Hepatocyte (in vitro differentiated cells): ENCODE measurements around the gene IL6. TPM values are rescaled to one million over a fixed set of nuclear protein-coding genes. Genes with fewer than 3 reads are reported as not detected.
"Not testable (repeated sequence)": the region's sequence is repeated elsewhere in the genome, so short reads cannot be mapped to it uniquely, and the experiment has no call there.

ENCODE experiments used
- DNase-seq: peaks from one replicate; pipeline ENCODE4 v3.0.0-alpha.2; 2016; ENCODE audit warnings: low spot score
- H2AFZ ChIP-seq: fragments of 200-600 bp; sonication (generic); 2 replicates; pipeline ENCODE4 v1.6.0; 2016; ENCODE audit warnings: antibody characterized with exemption, mild to moderate bottlenecking
- H3K27ac ChIP-seq: fragments of 200-600 bp; sonication (generic); 2 replicates; pipeline ENCODE4 v1.5.1; 2016; ENCODE audit warnings: mild to moderate bottlenecking
- H3K27me3 ChIP-seq: fragments of 200-600 bp; sonication (generic); 2 replicates; pipeline ENCODE4 v1.6.1; 2016
- H3K36me3 ChIP-seq: fragments of 200-600 bp; sonication (generic); replicated peaks from 2 replicates; pipeline ENCODE4 v1.5.1; 2016; ENCODE audit warnings: low read depth; ENCODE audit not compliant: insufficient read depth
- H3K4me1 ChIP-seq: fragments of 200-600 bp; sonication (generic); 2 replicates; pipeline ENCODE4 v1.5.1; 2016; ENCODE audit warnings: mild to moderate bottlenecking, moderate library complexity; ENCODE audit not compliant: insufficient read depth
- H3K4me2 ChIP-seq: fragments of 200-600 bp; sonication (generic); 2 replicates; pipeline ENCODE4 v1.6.0; 2016
- H3K4me3 ChIP-seq: fragments of 200-600 bp; sonication (generic); 2 replicates; pipeline ENCODE4 v1.5.1; 2016; ENCODE audit warnings: mild to moderate bottlenecking
- H3K79me2 ChIP-seq: fragments of 200-600 bp; sonication (generic); 2 replicates; pipeline ENCODE4 v1.6.0; 2017; ENCODE audit warnings: mild to moderate bottlenecking
- H3K9me2 ChIP-seq: fragments of 200-600 bp; sonication (generic); replicated peaks from 2 replicates; pipeline ENCODE4 v1.6.0; 2017; ENCODE audit warnings: mild to moderate bottlenecking; ENCODE audit not compliant: insufficient read depth
- H3K9me3 ChIP-seq: fragments of 200-600 bp; sonication (generic); 2 replicates; pipeline ENCODE4 v1.5.1; 2016; ENCODE audit warnings: low read depth, mild to moderate bottlenecking
- H4K20me1 ChIP-seq: fragments of 200-600 bp; sonication (generic); 2 replicates; pipeline ENCODE4 v1.6.0; 2016; ENCODE audit warnings: mild to moderate bottlenecking; ENCODE audit not compliant: insufficient read depth, poor library complexity, severe bottlenecking
- EZH2 ChIP-seq: fragments of 200-600 bp; sonication (generic); IDR thresholded peaks from 2 replicates; pipeline ENCODE4 v1.6.1; 2016; ENCODE audit warnings: antibody characterized with exemption, mild to moderate bottlenecking, borderline replicate concordance
- EZH2phosphoT487 ChIP-seq: fragments of 200-600 bp; sonication (generic); IDR thresholded peaks from one replicate; pipeline ENCODE4 v1.6.1; 2018; ENCODE audit warnings: antibody characterized with exemption, mild to moderate bottlenecking, low read depth, moderate library complexity; ENCODE audit not compliant: unreplicated experiment, severe bottlenecking
- WGBS: methylation state at CpG from one replicate; pipeline ENCODE4 v1.1.6; 2016; ENCODE audit warnings: low lambda C conversion rate; ENCODE audit errors: missing lambda C conversion rate; 5-methylcytosine and 5-hydroxymethylcytosine counted together
- polyA plus RNA-seq: library from polyadenylated mRNA; unstranded; fragments of >200 nt; fragmentation: Nextera tagmentation; extraction: Ambion mirVana; gene quantifications from 2 replicates; pipeline ENCODE4 v1.2.1, GENCODE V29; 2016
- total RNA-seq: library from RNA; depleted of rRNA; stranded (reverse); fragments of >200 nt; gene quantifications from 2 replicates; pipeline ENCODE4 v1.2.3, GENCODE V29; 2014
- TF ChIP-seq, protein P1 (sequence below): fragments of 200-600 bp; sonication (generic); IDR thresholded peaks from 2 replicates; pipeline ENCODE4 v1.5.1; 2016; ENCODE audit warnings: antibody characterized with exemption, mild to moderate bottlenecking; ENCODE audit not compliant: poor library complexity

The IL6 gene
- total and polyA plus RNA-seq, 2 experiments from 2014 or later, result 3.4 to 4.3 TPM

DNA sequence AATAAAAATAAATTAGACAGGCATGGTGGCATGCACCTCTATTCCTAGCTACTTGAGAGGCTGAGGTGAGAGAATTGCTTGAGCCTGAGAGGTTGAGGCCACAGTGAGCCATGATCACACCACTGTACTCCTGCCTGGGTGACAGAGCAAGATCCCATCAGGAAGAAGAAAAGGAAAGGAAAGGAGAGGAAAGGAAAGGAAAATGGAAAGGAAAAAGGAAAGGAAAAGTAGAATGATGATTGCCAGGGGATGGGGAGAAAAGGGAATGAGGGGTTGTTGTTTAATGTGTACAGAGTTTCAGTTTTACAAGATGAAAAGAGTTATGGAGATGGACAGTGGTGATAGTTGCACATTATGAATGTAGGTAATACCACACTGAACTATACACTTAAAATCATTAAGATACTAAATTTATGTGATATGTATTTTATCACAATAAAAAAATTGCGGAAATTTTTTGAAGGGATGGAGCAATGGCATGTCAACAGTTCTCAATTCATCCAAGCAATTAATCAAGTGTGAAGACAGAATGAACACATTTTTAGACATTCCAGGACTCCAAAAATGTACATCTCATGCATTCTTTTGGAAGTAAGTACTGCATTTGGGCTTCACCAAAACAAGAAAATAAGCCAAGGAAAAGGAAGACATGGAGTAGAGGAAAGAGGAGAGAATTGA lies 44.3 kb downstream of the IL6 start:
- Histone ChIP-seq H3K27me3 (no peaks in the 10 kb centered on the region), H3K4me3 (no peak overlapping the region), H4K20me1 (no peaks in the 10 kb centered on the region), H2AFZ (no peak overlapping the region), H3K79me2 (no peaks in the 10 kb centered on the region), H3K9me2 (no peaks in the 10 kb centered on the region), H3K9me3 (no peaks in the 10 kb centered on the region), H3K4me2 (no peak overlapping the region), H3K4me1 (no peaks in the 10 kb centered on the region), H3K36me3 (no peaks in the 10 kb centered on the region), H3K27ac (no peak overlapping the region)
- 94% methylated on average over 1 of the region's 1 CpG for WGBS
- no peak for DNase-seq
- TF ChIP-seq, protein P1, sequence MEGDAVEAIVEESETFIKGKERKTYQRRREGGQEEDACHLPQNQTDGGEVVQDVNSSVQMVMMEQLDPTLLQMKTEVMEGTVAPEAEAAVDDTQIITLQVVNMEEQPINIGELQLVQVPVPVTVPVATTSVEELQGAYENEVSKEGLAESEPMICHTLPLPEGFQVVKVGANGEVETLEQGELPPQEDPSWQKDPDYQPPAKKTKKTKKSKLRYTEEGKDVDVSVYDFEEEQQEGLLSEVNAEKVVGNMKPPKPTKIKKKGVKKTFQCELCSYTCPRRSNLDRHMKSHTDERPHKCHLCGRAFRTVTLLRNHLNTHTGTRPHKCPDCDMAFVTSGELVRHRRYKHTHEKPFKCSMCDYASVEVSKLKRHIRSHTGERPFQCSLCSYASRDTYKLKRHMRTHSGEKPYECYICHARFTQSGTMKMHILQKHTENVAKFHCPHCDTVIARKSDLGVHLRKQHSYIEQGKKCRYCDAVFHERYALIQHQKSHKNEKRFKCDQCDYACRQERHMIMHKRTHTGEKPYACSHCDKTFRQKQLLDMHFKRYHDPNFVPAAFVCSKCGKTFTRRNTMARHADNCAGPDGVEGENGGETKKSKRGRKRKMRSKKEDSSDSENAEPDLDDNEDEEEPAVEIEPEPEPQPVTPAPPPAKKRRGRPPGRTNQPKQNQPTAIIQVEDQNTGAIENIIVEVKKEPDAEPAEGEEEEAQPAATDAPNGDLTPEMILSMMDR, result no peak
- TF ChIP-seq EZH2 (no peak), EZH2phosphoT487 (no peak)

DNA sequence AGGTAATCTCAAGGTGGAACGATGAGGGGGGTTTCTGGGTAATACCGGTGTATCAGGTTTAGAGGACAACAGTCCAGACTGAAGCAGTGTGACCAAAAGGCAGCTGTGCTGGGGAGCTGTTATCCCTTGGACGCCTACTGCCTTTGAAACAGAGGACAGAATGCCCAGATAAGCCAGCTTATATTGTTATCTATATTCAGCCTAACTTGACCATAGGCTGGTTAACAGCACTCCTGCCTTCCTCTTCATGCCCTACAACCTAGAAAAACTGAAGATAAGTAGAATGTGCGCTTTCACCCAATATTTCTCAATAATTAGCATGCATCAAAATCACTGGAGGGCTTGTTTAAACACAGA lies 44.9 kb downstream of the IL6 start:
- Histone ChIP-seq H3K36me3 (no peaks in the 10 kb centered on the region), H2AFZ (no peak overlapping the region), H3K4me3 (no peak overlapping the region), H3K27me3 (no peaks in the 10 kb centered on the region), H3K4me2 (no peak overlapping the region), H3K9me2 (no peaks in the 10 kb centered on the region), H4K20me1 (no peaks in the 10 kb centered on the region), H3K79me2 (no peaks in the 10 kb centered on the region), H3K4me1 (no peaks in the 10 kb centered on the region), H3K9me3 (no peaks in the 10 kb centered on the region), H3K27ac (no peak overlapping the region)
- 76% methylated on average over 4 of the region's 4 CpGs for WGBS
- TF ChIP-seq EZH2 (no peak), EZH2phosphoT487 (no peak)
- TF ChIP-seq, protein P1, result no peak
- DNase-seq, result no peak

DNA sequence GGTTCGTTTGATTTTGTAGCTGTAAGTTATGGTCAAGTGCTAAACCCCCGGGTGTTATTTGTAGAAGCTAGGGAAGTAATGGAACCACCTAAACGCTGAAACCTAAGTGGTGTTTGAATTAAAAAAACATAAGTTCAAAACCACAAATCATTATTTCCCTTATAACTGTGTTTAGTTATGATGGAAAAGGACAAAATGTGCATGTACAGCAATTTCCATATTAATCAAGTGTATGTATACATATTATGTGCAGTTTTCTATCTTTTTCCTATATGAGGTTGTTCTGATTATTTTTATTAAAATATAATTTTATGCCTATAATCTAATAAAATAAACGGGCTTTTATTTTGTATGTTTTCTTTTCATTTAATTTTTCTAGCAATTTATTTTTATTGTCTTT lies 45.9 kb downstream of the IL6 start:
- Histone ChIP-seq H2AFZ (no peak overlapping the region), H4K20me1 (no peaks in the 10 kb centered on the region), H3K27ac (no peak overlapping the region), H3K4me2 (no peak overlapping the region), H3K9me3 (no peaks in the 10 kb centered on the region), H3K27me3 (no peaks in the 10 kb centered on the region), H3K79me2 (no peaks in the 10 kb centered on the region), H3K4me3 (no peak overlapping the region), H3K4me1 (no peaks in the 10 kb centered on the region), H3K9me2 (no peaks in the 10 kb centered on the region), H3K36me3 (no peaks in the 10 kb centered on the region)
- TF ChIP-seq EZH2, result no peak
- 76% methylated on average over 4 of the region's 4 CpGs for WGBS
- no peak for DNase-seq

DNA sequence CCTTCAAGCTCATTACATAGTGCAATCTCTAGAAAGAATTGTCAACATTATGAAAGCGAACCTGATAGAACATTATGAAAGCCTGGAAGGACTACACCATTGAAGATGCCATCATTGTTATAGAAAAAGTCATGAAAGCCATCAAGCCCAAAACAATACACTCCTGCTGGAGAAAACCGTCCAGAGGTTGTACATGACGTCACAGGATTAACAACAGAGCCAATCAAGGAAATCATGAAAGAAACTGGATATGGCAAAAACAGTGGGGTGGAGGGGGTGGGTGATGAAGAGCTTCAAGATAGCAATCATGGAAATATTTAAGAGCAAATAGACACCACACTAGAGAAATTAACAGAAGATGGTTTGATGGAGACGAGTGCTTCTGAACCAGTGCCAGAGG lies 50.0 kb downstream of the IL6 start:
- H3K79me2 ChIP-seq, result no peaks in the 10 kb centered on the region
- no peak overlapping the region for H3K4me2 ChIP-seq
- TF ChIP-seq, protein P1, result no peak
- no peak for TF ChIP-seq EZH2
- TF ChIP-seq EZH2phosphoT487, result no peak
- H3K36me3 ChIP-seq, result no peaks in the 10 kb centered on the region
- DNase-seq, result no peak
- no peaks in the 10 kb centered on the region for H3K9me2 ChIP-seq
- no peaks in the 10 kb centered on the region for H3K4me1 ChIP-seq
- H2AFZ ChIP-seq, result no peak overlapping the region
- H3K4me3 ChIP-seq, result no peak overlapping the region
- H4K20me1 ChIP-seq, result no peaks in the 10 kb centered on the region
- H3K27me3 ChIP-seq, result no peaks in the 10 kb centered on the region
- no peak overlapping the region for H3K27ac ChIP-seq
- no peaks in the 10 kb centered on the region for H3K9me3 ChIP-seq
- 77% methylated on average over 4 of the region's 4 CpGs for WGBS

DNA sequence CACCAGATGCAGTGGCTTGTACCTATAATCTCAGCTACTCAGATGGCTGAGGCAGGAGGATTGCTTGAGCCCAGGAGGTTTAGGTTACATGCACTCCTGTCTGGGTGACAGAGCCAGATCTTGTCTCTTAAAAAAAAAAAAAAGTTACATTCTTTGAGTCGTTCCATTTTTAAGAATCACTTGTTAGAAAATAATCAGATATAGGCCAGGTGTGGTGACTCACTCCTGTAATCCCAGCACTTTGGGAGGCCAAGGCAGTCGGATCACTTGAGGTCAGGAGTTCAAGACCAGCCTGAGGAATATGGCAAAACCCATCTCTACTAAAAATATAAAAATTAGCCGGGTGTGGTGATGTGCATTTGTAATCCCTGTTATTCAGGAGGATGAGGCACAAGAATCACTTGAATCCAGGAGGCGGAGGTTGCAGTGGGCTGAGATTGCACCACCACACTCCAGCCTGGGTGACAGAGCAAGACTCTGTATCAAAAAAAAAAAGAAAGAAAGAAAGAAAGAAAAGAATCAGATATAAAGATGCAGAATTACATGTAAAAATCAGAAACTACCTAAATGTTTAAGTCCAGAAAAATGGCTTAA lies 52.8 kb downstream of the IL6 start:
- not testable (repeated sequence) for H2AFZ ChIP-seq, H3K27ac ChIP-seq, H3K79me2 ChIP-seq, H3K9me2 ChIP-seq, H3K36me3 ChIP-seq, H4K20me1 ChIP-seq, H3K27me3 ChIP-seq, H3K4me3 ChIP-seq, H3K4me2 ChIP-seq, DNase-seq, H3K9me3 ChIP-seq, H3K4me1 ChIP-seq
- 66% methylated on average over 4 of the region's 4 CpGs for WGBS
